OCI-LY3 (cell line): ENCODE data around the gene PLCB1.

ENCODE experiments used
- H2AFZ ChIP-seq: fragments of 200-600, 300-600 bp; shearing (Covaris generic); 2 replicates; pipeline ENCODE4 v1.6.0; 2014; ENCODE audit warnings: antibody characterized with exemption, low read depth, low read length
- H3K27ac ChIP-seq: fragments of 200-600, 300-600 bp; sonication (generic); 2 replicates; pipeline ENCODE4 v1.5.1; 2014; ENCODE audit warnings: mild to moderate bottlenecking, low read length, moderate library complexity, mixed read lengths
- H3K27me3 ChIP-seq: fragments of 200-600, 300-600 bp; sonication (generic); 2 replicates; pipeline ENCODE4 v1.6.1; 2014; ENCODE audit warnings: low read depth, low read length, mixed read lengths
- H3K36me3 ChIP-seq: fragments of 200-600, 300-600 bp; sonication (generic); replicated peaks from 2 replicates; pipeline ENCODE3; 2014; ENCODE audit warnings: low read depth, low read length, mixed read lengths
- H3K4me1 ChIP-seq: fragments of 300-600, 200-600 bp; sonication (generic); 2 replicates; pipeline ENCODE4 v1.6.1; 2014; ENCODE audit warnings: low read length, mixed read lengths
- H3K4me2 ChIP-seq: fragments of 200-600, 300-600 bp; sonication (generic); 2 replicates; pipeline ENCODE4 v1.6.1; 2014; ENCODE audit warnings: low read length, mixed read lengths
- H3K4me3 ChIP-seq: fragments of 300-600, 200-600 bp; sonication (generic); 2 replicates; pipeline ENCODE4 v1.5.1; 2014; ENCODE audit warnings: antibody characterized with exemption, mild to moderate bottlenecking, low read length, moderate library complexity
- H3K79me2 ChIP-seq: fragments of 300-600, 200-600 bp; shearing (Covaris generic); 2 replicates; pipeline ENCODE4 v1.6.1; 2014; ENCODE audit warnings: mild to moderate bottlenecking, low read length, mixed read lengths
- H3K9ac ChIP-seq: fragments of 300-600, 200-600 bp; shearing (Covaris generic); 2 replicates; pipeline ENCODE4 v1.6.0; 2014; ENCODE audit warnings: mild to moderate bottlenecking, low read length, moderate library complexity
- H3K9me3 ChIP-seq: fragments of 200-600, 300-600 bp; shearing (Covaris generic); 2 replicates; pipeline ENCODE4 v1.6.1; 2014; ENCODE audit warnings: low read length, mixed read lengths; ENCODE audit not compliant: insufficient read depth
- H4K20me1 ChIP-seq: fragments of 200-600, 300-600 bp; sonication (generic); 2 replicates; pipeline ENCODE4 v1.6.1; 2016; ENCODE audit warnings: low read length, mixed read lengths; ENCODE audit not compliant: insufficient read depth
- EZH2phosphoT487 ChIP-seq: fragments of 200-600 bp; shearing (Covaris generic); IDR thresholded peaks from 2 replicates; pipeline ENCODE4 v1.6.1; 2018; ENCODE audit warnings: antibody characterized with exemption, mixed run types, low read depth
- TF ChIP-seq, protein P1 (sequence below): fragments of 200-600, 300-600 bp; sonication (generic); IDR thresholded peaks from 2 replicates; pipeline ENCODE4 v1.5.1; 2014; ENCODE audit warnings: antibody characterized with exemption, low read length, low read depth

PLCB1 gene

DNA sequence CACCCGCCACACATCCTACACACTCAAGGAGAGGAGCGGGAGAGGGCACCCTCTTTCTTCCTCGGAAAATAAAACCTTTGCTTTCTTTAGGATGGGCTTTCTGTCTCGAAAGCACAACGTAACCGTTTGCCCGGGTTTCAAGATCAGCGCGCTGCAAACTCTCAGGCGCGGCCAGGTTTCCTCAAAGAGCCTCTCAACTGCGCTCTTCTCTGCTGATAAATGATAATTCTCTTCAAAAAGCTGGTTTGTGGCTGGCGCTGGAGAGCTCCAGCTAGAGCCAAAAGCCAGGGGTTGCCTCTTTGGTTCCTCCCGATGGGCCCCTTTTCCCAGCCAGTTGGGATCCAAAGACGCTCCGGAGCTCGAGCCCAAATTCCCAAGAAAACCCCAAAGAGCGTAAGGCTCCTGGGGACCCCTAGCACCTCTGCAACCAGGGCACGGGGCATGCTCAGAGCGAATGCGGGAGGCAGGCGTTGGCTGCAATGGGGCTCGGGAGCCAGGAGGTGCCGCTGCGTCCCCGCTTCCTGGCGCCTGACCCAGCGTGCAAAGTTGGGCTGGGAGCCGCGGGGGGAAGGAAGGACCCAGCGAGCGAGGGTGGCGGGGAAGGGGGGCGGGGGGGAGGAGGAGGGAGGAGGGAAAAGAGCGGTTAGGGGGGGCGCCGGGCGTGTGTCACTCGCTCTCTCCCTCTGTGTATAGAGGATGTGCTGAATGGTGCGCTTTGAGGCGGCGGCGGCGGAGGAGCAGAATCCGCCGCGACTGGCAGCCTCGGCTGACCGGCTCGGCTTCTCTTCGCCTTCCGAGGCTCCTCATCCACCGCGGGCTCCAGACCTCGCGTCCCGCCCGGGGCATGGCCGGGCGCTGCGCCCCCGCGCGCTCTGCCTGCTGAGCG lies at the start of gene PLCB1:
PLCB1 (plus strand) TSS at position 669 of the 886 bp plus-strand sequence. CDS start 386 bp downstream, outside the sequence.
- H3K79me2 ChIP-seq = no peaks in the 10 kb centered on the region
- H3K9me3 ChIP-seq = no peaks in the 10 kb centered on the region
- peaks cover 4% of the 10 kb centered on the region; the same call in 1 of the 2 replicates for H3K4me1 ChIP-seq
- no peak for TF ChIP-seq EZH2phosphoT487
- TF ChIP-seq, protein P1, sequence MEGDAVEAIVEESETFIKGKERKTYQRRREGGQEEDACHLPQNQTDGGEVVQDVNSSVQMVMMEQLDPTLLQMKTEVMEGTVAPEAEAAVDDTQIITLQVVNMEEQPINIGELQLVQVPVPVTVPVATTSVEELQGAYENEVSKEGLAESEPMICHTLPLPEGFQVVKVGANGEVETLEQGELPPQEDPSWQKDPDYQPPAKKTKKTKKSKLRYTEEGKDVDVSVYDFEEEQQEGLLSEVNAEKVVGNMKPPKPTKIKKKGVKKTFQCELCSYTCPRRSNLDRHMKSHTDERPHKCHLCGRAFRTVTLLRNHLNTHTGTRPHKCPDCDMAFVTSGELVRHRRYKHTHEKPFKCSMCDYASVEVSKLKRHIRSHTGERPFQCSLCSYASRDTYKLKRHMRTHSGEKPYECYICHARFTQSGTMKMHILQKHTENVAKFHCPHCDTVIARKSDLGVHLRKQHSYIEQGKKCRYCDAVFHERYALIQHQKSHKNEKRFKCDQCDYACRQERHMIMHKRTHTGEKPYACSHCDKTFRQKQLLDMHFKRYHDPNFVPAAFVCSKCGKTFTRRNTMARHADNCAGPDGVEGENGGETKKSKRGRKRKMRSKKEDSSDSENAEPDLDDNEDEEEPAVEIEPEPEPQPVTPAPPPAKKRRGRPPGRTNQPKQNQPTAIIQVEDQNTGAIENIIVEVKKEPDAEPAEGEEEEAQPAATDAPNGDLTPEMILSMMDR = no peak
- H2AFZ ChIP-seq = no peak within 1 kb of the TSS
- no peaks in the 10 kb centered on the region for H3K36me3 ChIP-seq
- no peak within 1 kb of the TSS for H3K9ac ChIP-seq
- peaks cover 20% of the 10 kb centered on the region for H3K27me3 ChIP-seq
- H3K27ac ChIP-seq = no peak within 1 kb of the TSS
- H4K20me1 ChIP-seq = no peaks in the 10 kb centered on the region
- H3K4me3 ChIP-seq = no peak within 1 kb of the TSS
- no peak within 1 kb of the TSS for H3K4me2 ChIP-seq

DNA sequence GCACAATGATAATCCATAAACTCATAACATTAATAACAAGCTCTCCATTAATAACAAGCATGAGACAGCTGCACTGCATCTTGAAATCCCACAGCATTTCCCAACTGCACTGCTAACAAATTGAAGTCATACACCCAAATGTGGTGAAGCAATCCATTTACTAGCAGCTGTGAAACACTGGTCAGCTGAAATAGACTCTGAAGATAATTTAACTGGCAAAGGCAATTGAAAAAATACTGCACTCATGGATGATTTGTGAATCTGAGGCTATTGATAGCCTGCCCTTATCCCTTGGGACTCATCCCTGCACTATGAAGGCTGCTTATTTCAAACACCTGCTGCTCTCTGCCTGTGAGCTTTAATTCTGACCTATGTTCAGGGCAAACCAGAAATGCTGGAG lies 49.1 kb upstream of the PLCB1 start:
- H3K27ac ChIP-seq = no peak overlapping the region
- no peaks in the 10 kb centered on the region for H3K36me3 ChIP-seq
- no peak overlapping the region for H3K4me2 ChIP-seq
- H2AFZ ChIP-seq = no peak overlapping the region
- no peaks in the 10 kb centered on the region for H3K79me2 ChIP-seq
- H3K9ac ChIP-seq = no peak overlapping the region
- no peaks in the 10 kb centered on the region for H3K4me1 ChIP-seq
- H3K4me3 ChIP-seq = no peak overlapping the region
- no peaks in the 10 kb centered on the region for H3K27me3 ChIP-seq
- TF ChIP-seq EZH2phosphoT487 = no peak
- TF ChIP-seq, protein P1 = no peak
- no peaks in the 10 kb centered on the region for H4K20me1 ChIP-seq
- H3K9me3 ChIP-seq = no peaks in the 10 kb centered on the region

DNA sequence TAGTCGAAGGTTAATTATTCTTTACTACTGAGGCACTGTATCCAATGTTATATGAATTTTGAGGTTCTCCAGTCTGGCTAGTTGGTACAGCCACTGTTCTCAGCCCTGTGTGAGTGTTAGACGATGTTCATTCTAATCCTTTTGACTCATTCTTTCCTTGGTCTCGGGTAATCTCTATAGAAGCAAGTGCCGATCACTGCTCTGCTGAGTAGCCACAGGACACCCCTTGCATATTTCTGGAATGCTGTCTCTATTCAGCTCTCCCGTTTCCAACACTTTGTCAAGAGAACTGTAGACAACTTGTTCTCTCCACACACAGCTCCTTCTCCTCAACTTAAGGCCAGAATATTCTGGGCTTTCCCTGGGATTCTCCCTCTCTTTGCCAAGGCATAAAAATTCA lies 42.4 kb upstream of the PLCB1 start:
- Histone ChIP-seq H3K79me2 (no peaks in the 10 kb centered on the region), H3K36me3 (no peaks in the 10 kb centered on the region), H4K20me1 (no peaks in the 10 kb centered on the region), H3K4me2 (no peak overlapping the region), H3K27ac (no peak overlapping the region), H2AFZ (no peak overlapping the region), H3K4me1 (no peaks in the 10 kb centered on the region), H3K27me3 (no peaks in the 10 kb centered on the region), H3K9ac (no peak overlapping the region), H3K4me3 (no peak overlapping the region), H3K9me3 (no peaks in the 10 kb centered on the region)
- TF ChIP-seq, protein P1 = no peak
- no peak for TF ChIP-seq EZH2phosphoT487

DNA sequence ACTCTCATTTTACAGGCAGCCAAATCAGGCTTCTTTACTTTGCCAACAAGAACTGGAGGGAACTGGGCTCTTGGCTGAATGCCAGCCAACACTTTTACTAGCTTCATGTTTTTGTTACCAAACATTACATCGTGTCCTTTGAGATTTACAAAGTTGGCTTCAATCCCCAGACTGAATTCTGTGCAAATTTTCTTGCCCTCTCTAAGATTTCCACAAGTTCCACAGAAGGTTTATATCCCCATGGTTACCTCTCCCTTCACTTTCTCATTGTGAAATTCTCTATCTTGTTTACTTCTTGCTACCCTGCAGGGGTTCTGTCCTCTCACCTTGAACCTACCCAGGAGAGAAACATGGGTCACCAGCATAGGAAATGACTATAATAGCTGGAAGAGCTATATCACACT lies 37.6 kb upstream of the PLCB1 start:
- no peak overlapping the region for H3K27ac ChIP-seq

More for the DNA sequence above, 37.6 kb upstream of the PLCB1 start:
- Histone ChIP-seq H3K36me3 (no peaks in the 10 kb centered on the region), H3K79me2 (no peaks in the 10 kb centered on the region), H3K4me1 (no peaks in the 10 kb centered on the region), H3K9ac (no peak overlapping the region), H4K20me1 (no peaks in the 10 kb centered on the region), H3K4me3 (no peak overlapping the region), H3K9me3 (no peaks in the 10 kb centered on the region), H3K27me3 (no peaks in the 10 kb centered on the region), H3K4me2 (no peak overlapping the region), H2AFZ (no peak overlapping the region)
- TF ChIP-seq, protein P1 = no peak
- no peak for TF ChIP-seq EZH2phosphoT487
